Mononuclear cell (primary cell): ENCODE data around the gene PAPOLA. TPM values are rescaled to one million over a fixed set of nuclear protein-coding genes. Genes with fewer than 3 reads are reported as not detected.

Experiments used
- H3K27me3 ChIP-seq: 2 replicates; pipeline ENCODE4 v1.6.0; 2011; ENCODE audit warnings: low read length, control low read depth; ENCODE audit not compliant: insufficient read depth
- H3K4me1 ChIP-seq: 2 replicates; pipeline ENCODE4 v1.5.1; 2011; ENCODE audit warnings: mild to moderate bottlenecking, low read length, control low read depth; ENCODE audit not compliant: insufficient read depth
- H3K4me3 ChIP-seq: 2 replicates; pipeline ENCODE4 v1.5.1; 2011; ENCODE audit warnings: mild to moderate bottlenecking, low read length, moderate library complexity
- H3K9me3 ChIP-seq: 2 replicates; pipeline ENCODE4 v1.5.1; 2011; ENCODE audit warnings: low read depth, mild to moderate bottlenecking, control low read depth, low read length
- total RNA-seq: library from RNA; depleted of rRNA; stranded (reverse); fragments of >200 nt; gene quantifications from one replicate; pipeline ENCODE4 v1.2.3, GENCODE V29; 2012

The PAPOLA gene
- total RNA-seq, 1 donor, result 168 TPM

- H3K4me3 ChIP-seq, result no peak overlapping the region
- no peaks in the 10 kb centered on the region for H3K9me3 ChIP-seq
- no peaks in the 10 kb centered on the region for H3K4me1 ChIP-seq
- no peaks in the 10 kb centered on the region for H3K27me3 ChIP-seq
Observed at GRCh38 chr14:96583569-96584041, 81.4 kb downstream of the PAPOLA start.

- H3K9me3 ChIP-seq, result no peaks in the 10 kb centered on the region
- H3K4me3 ChIP-seq, result no peak overlapping the region
- no peaks in the 10 kb centered on the region for H3K27me3 ChIP-seq
- no peaks in the 10 kb centered on the region for H3K4me1 ChIP-seq
Observed at GRCh38 chr14:96584199-96584906, 82.2 kb downstream of the PAPOLA start.

GRCh38 chr14:96584907-96585671 lies 82.9 kb downstream of the PAPOLA start:
- Histone ChIP-seq H3K27me3 (no peaks in the 10 kb centered on the region), H3K4me1 (no peaks in the 10 kb centered on the region), H3K9me3 (no peaks in the 10 kb centered on the region), H3K4me3 (no peak overlapping the region)

GRCh38 chr14:96585672-96586013 lies 83.5 kb downstream of the PAPOLA start:
- Histone ChIP-seq H3K27me3 (no peaks in the 10 kb centered on the region), H3K9me3 (no peaks in the 10 kb centered on the region), H3K4me1 (no peaks in the 10 kb centered on the region), H3K4me3 (no peak overlapping the region)

GRCh38 chr14:96586056-96586455 lies 83.9 kb downstream of the PAPOLA start:
- Histone ChIP-seq H3K27me3 (no peaks in the 10 kb centered on the region), H3K4me3 (no peak overlapping the region), H3K4me1 (no peaks in the 10 kb centered on the region), H3K9me3 (no peaks in the 10 kb centered on the region)

GRCh38 chr14:96586921-96587822 lies 85.0 kb downstream of the PAPOLA start:
- no peaks in the 10 kb centered on the region for H3K9me3 ChIP-seq
- H3K4me1 ChIP-seq, result peaks cover 1% of the 10 kb centered on the region
- H3K27me3 ChIP-seq, result peaks cover 3% of the 10 kb centered on the region
- no peak overlapping the region for H3K4me3 ChIP-seq

- H3K27me3 ChIP-seq, result peaks cover 9% of the 10 kb centered on the region
- H3K4me1 ChIP-seq, result peaks cover 9% of the 10 kb centered on the region
- H3K9me3 ChIP-seq, result no peaks in the 10 kb centered on the region
Observed at GRCh38 chr14:96587823-96588385, 85.7 kb downstream of the PAPOLA start.

GRCh38 chr14:96588410-96589257 lies 86.5 kb downstream of the PAPOLA start:
- Histone ChIP-seq H3K4me1 (peaks cover 10% of the 10 kb centered on the region), H3K9me3 (no peaks in the 10 kb centered on the region), H3K27me3 (peaks cover 14% of the 10 kb centered on the region), H3K4me3 (no peak overlapping the region)

More at GRCh38 chr14:96587823-96588385, 85.7 kb downstream of the PAPOLA start:
- no peak overlapping the region for H3K4me3 ChIP-seq

- H3K4me3 ChIP-seq, result no peak overlapping the region
- peaks cover 10% of the 10 kb centered on the region for H3K4me1 ChIP-seq
- no peaks in the 10 kb centered on the region for H3K9me3 ChIP-seq
- peaks cover 14% of the 10 kb centered on the region for H3K27me3 ChIP-seq
Observed at GRCh38 chr14:96589577-96589976, 87.4 kb downstream of the PAPOLA start.

- peaks cover 14% of the 10 kb centered on the region for H3K27me3 ChIP-seq
- no peak overlapping the region for H3K4me3 ChIP-seq
- peaks cover 10% of the 10 kb centered on the region for H3K4me1 ChIP-seq
- no peaks in the 10 kb centered on the region for H3K9me3 ChIP-seq
Observed at GRCh38 chr14:96590190-96590864, 88.1 kb downstream of the PAPOLA start.

- peaks cover 14% of the 10 kb centered on the region for H3K27me3 ChIP-seq
Observed at GRCh38 chr14:96592591-96593386, 90.6 kb downstream of the PAPOLA start.

GRCh38 chr14:96594961-96595360 lies 92.8 kb downstream of the PAPOLA start:
- H3K27me3 ChIP-seq, result peaks cover 14% of the 10 kb centered on the region
- H3K9me3 ChIP-seq, result no peaks in the 10 kb centered on the region
- peaks cover 10% of the 10 kb centered on the region for H3K4me1 ChIP-seq
- H3K4me3 ChIP-seq, result no peak overlapping the region

More at GRCh38 chr14:96592591-96593386, 90.6 kb downstream of the PAPOLA start:
- H3K9me3 ChIP-seq, result no peaks in the 10 kb centered on the region
- peaks cover 10% of the 10 kb centered on the region for H3K4me1 ChIP-seq
- H3K4me3 ChIP-seq, result peak overlapping the region; percentile 30

- Histone ChIP-seq H3K4me3 (no peak overlapping the region), H3K4me1 (peaks cover 4% of the 10 kb centered on the region), H3K27me3 (peaks cover 8% of the 10 kb centered on the region), H3K9me3 (no peaks in the 10 kb centered on the region)
Observed at GRCh38 chr14:96597680-96598079, 95.5 kb downstream of the PAPOLA start.
